GM19395 (cell line): ENCODE results near the gene UCP2.

Source experiments
- ATAC-seq: cut with Tn5 transposase; IDR thresholded peaks from one replicate; pipeline ENCODE4 v1.9.1; 2021; ENCODE audit warnings: mild to moderate bottlenecking, moderate library complexity; ENCODE audit not compliant: unreplicated experiment

Gene UCP2

GRCh38 chr11:73972620-73973449, 9.8 kb downstream of the UCP2 start:
- no peak for ATAC-seq

DNA sequence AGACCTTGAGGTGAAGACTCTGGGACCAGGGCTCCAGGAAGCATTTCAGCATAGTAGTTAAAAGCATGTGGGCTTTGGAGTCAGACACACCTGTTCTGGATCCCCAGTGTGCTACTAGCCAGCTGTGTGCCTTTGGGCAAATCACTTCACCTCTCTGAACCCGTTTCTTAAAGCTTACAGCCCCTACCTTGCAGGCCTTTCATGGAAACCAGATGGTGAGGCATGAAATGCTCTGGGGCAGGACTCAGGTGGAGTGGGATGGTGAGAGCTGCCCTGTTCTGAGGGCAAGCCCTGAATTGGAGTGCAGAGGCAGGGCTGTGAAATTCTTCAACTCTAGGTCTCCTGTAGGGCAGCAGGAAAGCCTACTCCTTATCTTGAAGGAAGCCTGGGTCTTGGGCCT, 10.5 kb downstream of the UCP2 start:
- ATAC-seq = no peak

GRCh38 chr11:73971175-73971719, 11.4 kb downstream of the UCP2 start:
- no peak for ATAC-seq

DNA sequence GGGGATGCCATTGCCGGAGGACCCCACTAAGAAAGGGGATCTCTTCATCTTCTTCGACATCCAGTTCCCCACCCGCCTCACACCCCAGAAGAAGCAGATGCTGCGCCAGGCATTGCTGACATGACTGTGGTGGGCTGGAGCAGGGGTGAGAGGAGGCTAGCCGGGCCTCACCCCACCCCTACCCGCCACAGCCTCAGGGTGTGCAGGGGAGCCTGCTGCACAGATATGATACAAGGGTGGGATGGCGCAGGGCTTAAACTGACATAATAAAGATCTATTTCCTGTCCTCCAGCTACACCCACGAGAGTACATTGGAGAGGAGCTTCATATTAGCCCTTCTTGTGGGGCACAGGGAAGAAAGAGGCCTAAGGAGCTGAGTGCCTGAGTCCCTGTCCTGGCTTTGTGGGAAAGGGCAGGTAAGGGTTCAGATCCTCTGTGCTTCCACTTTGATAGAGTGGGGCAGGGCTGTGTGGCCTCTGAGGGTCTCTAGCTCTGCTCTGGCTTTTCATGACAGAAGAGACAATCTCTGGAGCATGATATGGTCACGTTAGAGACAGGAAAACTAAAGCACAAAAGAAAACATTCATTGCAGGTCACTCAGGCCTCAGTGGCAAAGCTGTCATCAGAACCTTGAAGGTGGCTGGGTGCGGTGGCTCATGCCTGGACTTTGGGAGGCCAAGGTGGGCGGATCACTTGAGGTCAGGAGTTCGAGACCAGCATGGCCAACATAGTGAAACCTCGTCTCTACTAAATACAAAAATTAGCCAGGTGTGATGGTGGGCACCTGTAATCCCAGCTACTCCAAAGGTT, 12.4 kb downstream of the UCP2 start:
- no peak for ATAC-seq

DNA sequence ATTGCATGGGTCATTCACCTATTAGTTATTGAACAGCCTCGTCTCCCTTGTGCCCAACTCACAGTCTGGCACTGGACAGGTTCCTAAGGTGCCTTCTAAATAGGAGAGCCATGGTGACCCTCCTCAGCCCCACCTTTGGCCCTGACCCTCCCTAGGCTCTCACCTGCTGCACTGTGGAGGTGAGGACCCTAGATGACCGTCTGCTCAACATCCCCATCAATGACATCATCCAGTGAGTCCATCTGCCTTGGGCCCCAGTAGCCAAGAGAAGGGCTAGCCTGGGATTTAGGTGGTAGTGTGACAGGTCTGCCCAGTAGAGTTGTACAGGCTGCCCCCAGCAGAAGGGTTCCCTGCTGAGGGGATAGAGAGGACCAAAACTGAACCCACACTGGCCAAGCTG, 13.6 kb downstream of the UCP2 start:
- no peak for ATAC-seq

DNA sequence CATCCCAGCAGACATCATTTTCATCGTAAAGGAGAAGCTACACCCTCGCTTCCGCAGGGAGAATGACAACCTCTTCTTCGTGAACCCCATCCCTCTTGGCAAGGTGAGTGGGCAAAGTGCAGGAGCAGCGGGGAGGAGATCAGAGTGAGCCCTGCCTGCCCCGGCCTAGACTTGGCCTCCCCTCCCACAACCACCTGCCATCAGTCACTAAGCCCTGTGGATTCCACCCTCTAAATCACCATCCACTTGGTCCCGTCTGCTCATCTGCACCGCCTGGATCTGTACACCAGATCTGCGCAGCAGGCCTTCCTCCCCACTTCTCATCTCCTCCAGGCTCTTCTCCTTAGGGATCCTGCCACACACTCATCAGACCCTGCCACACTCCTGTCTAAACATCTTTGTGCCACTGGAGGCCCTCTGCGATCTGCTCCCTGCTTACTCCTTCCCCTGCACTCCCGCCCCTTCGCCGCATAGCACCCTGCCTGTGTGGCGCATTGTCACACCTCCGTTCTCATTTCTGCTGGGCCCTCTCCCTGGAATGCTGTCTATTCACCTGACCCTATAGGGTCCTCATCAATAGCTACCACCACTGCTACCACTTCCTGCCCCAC, 14.2 kb downstream of the UCP2 start:
- ATAC-seq = no peak

GRCh38 chr11:73965764-73966121, 16.9 kb downstream of the UCP2 start:
- no peak for ATAC-seq

DNA sequence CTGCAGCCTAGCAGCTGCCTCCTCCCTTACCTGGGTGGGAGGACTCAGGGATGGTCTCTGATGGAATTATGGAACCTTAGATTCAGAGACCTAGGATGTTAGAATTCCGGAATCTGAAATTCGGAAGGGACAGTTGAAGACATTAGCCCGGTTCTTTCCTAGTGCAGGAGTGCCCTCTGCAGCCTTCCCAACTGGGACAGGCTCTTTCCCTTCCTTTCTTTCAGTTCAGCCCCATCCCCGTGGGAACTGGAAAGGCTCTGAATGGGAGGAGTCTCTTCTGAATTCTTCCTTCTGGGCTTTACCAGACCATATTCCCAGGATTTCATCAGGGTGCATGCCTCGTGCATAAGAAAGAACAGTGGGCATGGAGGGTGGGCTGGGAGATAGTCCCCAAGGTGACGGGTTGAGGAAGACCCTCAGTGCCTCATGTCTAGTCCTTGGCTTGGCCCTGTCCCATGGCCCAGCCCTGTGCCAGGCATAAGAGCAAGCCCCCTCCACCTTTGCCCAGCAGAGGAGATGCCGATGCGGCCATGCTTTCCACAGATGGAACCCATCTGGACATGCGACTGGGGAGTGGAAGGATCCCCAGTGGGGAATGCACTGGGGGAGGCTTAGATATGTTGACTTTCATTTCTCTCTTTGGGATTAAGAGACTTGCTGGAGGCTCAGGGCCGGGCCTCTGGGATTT, 17.4 kb downstream of the UCP2 start:
- no peak for ATAC-seq

DNA sequence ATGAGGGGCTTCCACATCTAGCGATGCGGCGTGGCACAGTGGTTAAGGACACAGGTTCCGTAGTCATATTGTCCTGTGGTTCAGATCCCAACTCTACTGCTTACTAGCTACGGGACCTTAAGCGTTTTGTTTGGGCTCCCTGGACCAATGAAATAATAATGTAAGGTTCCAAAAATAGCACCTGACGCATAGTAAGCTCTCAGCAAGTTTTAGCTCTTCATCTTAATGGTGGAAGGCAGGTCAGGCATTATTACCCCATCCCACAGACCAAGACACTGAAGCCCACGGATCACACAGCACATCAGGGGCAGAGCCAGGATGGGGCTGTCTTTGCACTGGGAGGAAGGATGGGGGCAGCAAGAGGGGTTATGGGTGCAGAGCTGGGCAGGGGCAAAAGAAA, 18.8 kb downstream of the UCP2 start:
- ATAC-seq = no peak

GRCh38 chr11:73962101-73962705, 20.4 kb downstream of the UCP2 start:
- ATAC-seq = no peak

- ATAC-seq = no peak
These were observed 21.3 kb downstream of the UCP2 start for GRCh38 chr11:73961321-73961720.

- ATAC-seq = no peak
These were observed 24.0 kb downstream of the UCP2 start for GRCh38 chr11:73958521-73959141.

- ATAC-seq = no peak
These were observed 24.8 kb downstream of the UCP2 start for GRCh38 chr11:73957654-73958361.

DNA sequence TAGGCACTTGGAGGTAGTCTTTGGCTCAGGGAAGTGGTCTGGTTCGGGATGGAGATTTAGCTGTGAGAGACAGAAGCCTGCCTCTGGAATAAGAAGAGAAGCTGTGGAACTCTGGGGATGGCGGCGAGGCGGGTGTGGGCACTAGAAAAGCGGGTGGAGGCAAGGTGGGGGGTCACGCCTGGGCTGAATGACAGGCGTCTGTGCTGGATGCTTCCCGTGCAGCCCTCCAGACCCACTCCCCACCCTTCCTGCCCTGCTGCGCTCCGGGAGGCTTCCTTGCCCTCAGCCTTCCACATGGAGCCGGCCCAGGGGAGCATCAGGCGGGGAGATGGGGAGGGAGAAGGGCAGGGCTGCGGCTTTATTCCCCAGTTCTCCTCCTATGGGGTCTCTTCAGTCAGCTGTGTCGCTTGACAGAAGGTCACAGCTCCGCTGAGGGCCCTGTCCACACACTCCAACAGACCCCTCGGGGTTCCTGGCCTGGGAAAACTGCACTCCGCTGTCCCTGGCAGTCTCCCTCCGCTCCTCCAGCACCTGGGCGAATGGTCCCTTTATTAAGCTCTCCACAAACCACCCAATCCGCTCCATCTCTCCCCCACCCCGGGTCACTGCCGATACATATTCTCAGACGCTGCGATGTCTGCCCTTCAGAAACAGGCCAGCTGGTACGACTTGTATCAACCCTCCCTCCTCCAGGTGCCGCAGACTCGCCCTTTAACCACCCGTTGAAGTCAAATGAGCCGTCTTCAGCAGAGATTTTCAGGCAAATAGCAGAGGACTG, 25.6 kb downstream of the UCP2 start:
- no peak for ATAC-seq

DNA sequence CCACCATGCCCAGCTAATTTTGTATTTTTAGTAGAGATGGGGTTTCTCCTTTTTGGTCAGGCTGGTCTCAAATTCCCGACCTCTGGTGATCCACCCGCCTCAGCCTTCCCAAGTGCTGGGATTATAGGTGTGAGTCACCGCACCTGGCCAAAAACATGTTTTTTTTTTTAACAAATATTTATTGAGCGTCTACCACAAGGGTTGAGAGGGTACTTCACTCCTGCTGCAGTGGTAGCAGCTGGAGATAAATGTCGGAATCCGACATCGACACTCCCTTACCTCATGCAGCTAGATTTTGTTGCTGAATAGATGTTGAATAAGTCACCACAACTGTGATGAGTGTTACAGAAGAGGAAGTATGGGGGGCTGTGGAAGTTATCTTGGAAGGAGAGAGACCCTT, 30.8 kb downstream of the UCP2 start:
- no peak for ATAC-seq

- ATAC-seq = no peak
These were observed 31.6 kb downstream of the UCP2 start, which contains the start of gene DNAJB13 for GRCh38 chr11:73950869-73951710. Gene DNAJB13 (plus strand): TSS chr11:73951026. CDS start chr11:73951070, 44 bp downstream.

GRCh38 chr11:73949912-73950311, 32.7 kb downstream of the UCP2 start:
- ATAC-seq = no peak

- ATAC-seq = no peak
These were observed 33.4 kb downstream of the UCP2 start for GRCh38 chr11:73949246-73949645.
